AG09309 (cell line): ENCODE measurements around the gene ZP1.
A peak's percentile ranks its signal among the peaks of the same experiment; 100 is the strongest.

Experiments
- DNase-seq: peaks from one replicate; pipeline ENCODE4 v3.0.0-alpha.2; 2010; ENCODE audit warnings: low read depth
- H3K4me3 ChIP-seq: 2 replicates; pipeline ENCODE4 v1.5.1; 2011; ENCODE audit warnings: mild to moderate bottlenecking, low read depth, low read length, moderate library complexity; ENCODE audit not compliant: control insufficient read depth
- TF ChIP-seq, protein P1 (sequence below): IDR thresholded peaks from 2 replicates; pipeline ENCODE4 v1.5.1; 2011; ENCODE audit warnings: mild to moderate bottlenecking, low read depth, low read length, inconsistent platforms; ENCODE audit not compliant: insufficient read depth, control insufficient read depth; ENCODE audit errors: missing control alignments

The ZP1 gene

DNA sequence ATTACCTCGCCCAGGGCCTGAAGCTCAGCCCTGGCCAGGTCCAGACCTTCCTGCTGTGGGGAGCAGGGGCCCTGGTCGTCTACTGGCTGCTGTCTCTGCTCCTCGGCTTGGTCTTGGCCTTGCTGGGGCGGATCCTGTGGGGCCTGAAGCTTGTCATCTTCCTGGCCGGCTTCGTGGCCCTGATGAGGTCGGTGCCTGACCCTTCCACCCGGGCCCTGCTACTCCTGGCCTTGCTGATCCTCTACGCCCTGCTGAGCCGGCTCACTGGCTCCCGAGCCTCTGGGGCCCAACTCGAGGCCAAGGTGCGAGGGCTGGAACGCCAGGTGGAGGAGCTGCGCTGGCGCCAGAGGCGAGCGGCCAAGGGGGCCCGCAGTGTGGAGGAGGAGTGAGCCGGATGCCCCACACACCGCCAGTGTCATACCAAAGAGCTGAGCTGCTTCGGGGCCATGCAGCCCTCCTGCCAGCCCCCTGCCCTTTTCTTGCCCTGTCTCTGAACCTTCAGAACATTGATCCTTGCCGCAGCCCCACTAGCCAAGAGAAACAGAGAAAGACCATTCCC, 54.5 kb downstream of the ZP1 start:
- no peak overlapping the region for H3K4me3 ChIP-seq
- DNase-seq, result no peak
- TF ChIP-seq, protein P1, sequence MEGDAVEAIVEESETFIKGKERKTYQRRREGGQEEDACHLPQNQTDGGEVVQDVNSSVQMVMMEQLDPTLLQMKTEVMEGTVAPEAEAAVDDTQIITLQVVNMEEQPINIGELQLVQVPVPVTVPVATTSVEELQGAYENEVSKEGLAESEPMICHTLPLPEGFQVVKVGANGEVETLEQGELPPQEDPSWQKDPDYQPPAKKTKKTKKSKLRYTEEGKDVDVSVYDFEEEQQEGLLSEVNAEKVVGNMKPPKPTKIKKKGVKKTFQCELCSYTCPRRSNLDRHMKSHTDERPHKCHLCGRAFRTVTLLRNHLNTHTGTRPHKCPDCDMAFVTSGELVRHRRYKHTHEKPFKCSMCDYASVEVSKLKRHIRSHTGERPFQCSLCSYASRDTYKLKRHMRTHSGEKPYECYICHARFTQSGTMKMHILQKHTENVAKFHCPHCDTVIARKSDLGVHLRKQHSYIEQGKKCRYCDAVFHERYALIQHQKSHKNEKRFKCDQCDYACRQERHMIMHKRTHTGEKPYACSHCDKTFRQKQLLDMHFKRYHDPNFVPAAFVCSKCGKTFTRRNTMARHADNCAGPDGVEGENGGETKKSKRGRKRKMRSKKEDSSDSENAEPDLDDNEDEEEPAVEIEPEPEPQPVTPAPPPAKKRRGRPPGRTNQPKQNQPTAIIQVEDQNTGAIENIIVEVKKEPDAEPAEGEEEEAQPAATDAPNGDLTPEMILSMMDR, result no peak

DNA sequence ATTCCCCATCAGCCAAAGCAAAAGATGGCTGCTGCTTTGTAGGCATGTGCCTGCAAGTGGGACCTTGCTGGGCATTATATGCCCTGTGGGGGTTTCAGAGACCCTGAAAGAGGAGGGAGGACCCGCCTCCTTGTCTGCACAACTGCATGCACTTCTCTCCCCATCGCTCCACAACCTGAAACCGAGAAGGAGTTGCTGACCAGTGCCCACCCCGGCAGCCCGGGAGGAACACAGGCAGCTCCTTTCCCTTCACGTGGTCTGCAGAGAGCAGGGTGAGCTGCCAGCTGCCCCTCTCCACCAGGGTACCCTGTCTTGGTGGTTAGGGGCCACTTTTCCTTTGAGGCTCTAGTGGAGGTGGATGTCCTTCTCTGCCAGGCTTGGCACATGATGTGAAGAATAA, 55.6 kb downstream of the ZP1 start:
- H3K4me3 ChIP-seq, result no peak overlapping the region
- no peak for DNase-seq
- TF ChIP-seq, protein P1, result no peak

DNA sequence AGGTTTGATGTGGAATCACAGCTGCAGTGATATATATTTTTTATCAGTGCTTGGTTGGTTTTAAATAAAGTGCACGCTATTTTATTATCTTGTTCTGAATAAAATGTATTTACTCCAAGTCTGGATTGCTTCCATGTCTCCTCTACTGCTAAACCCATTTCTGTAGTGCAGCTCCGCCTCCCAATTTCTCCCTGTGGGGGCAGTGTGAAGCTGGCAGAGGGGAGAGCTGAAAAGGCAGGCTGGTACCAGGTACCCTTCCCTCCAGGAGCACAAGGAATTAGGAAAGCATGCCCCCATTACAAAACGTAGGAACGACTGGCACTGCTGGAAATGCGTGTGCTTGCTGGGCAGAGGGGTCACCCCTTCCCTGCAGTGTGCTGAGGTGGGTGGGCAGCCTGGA, 56.0 kb downstream of the ZP1 start:
- H3K4me3 ChIP-seq, result no peak overlapping the region
- TF ChIP-seq, protein P1, result no peak
- no peak for DNase-seq

DNA sequence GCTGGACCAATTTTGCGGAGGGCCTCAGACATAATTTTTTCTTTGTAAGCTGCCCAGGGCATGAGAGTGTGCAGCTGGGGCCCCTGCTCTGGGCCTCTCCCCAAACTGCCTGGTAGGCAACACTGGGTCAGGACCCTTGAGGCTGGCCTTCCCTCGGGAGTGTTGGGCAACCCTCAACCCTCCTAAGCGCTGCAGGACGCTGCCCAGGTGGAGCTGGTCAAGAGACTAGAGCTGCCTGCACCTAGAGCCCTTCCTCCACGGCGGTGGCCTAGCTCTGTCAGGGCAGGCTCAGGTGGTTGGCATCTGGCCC, 56.4 kb downstream of the ZP1 start:
- H3K4me3 ChIP-seq, result peak overlapping the region; percentile 73; the same call in 1 of the 2 replicates
- TF ChIP-seq, protein P1, result no peak
- DNase-seq, result no peak

DNA sequence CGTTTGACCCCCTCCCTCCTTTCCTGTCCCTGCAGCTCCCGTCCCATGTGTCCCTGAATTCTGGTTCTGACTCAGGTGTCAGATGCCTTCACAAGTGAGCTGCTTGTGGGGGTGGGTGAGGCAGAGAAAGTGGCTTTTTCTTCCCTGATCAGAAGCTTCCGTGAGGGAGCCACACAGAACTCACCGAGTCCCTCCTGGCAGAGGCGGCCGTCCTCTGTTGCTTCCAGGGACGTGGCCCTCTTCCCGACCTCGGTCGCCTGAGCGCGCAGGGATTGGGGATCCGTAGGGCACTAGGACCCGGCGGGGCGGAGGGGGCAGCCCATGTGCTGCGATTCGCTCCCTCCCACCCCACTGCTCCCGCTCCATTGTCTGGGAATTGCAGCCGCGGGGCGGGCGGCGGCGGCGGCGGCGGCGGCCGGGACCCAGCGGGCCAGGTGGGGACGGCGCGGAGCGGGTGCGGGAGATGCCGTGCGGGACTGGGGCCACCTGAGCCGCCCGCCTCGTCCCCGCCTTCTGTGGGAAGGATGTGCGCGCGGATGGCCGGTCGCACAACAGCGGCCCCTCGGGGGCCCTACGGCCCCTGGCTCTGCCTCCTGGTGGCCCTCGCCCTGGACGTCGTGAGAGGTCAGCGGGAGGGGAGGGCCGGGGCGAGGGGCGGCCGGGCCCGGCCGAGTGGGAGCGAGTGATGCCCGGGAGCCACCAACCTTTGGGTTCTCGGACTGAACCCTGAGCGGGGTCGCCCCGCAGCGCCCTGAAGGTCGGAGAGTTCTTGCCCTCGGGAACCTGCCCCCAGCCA, 57.0 kb downstream of the ZP1 start, which contains the start of gene TMEM132A:
Gene TMEM132A (plus strand): TSS at position 351 of the 796 bp plus-strand sequence. CDS start 174 bp downstream, at position 525.
- TF ChIP-seq, protein P1, result no peak
- peak within 1 kb of the TSS; percentile 73 for H3K4me3 ChIP-seq
- DNase-seq, result no peak
